HCT116 (cell line): ENCODE results near the gene DNAJC1. TPM values are rescaled to one million over a fixed set of nuclear protein-coding genes. Genes with fewer than 3 reads are reported as not detected.

ENCODE experiments used
- ATAC-seq: fragments of 200-7000 bp; cut with Tn5 transposase; 2 replicates; pipeline ENCODE4 v1.9.1; 2020; ENCODE audit warnings: mild to moderate bottlenecking, moderate library complexity
- BruUV-seq: library from RNA; stranded (reverse); fragments of 400-500 nt; replicated peaks from 2 replicates; lab custom pipeline; 2021; lab: Mats Ljungman, UMichigan
- CTCF ChIA-PET: fragments of 300-600 bp; sonication (Branson Sonifier 250); formaldehyde crosslinking; loops from one replicate; lab custom pipeline; 2021; ENCODE audit warnings: antibody characterized with exemption; lab: Charles Lee
- POLR2A ChIA-PET: fragments of 300-600, 350-600 bp; sonication (Branson Sonifier 250); formaldehyde crosslinking; loops from one replicate; lab custom pipeline; 2021; ENCODE audit warnings: antibody characterized with exemption; lab: Charles Lee
- RAD21 ChIA-PET, 2 experiments: fragments of 300-600 bp; sonication (Branson Sonifier 250); formaldehyde crosslinking; loops; one replicate each; lab custom pipeline; 2023; ENCODE audit warnings: low total read pairs in 2 of 2; ENCODE audit not compliant: uncharacterized antibody in 2 of 2, unreplicated experiment in 2 of 2, low non-redundant PET in 1 of 2; lab: Charles Lee
- DNase-seq: peaks from one replicate; pipeline ENCODE4 v3.0.0-alpha.2; 2010; ENCODE audit warnings: low read depth, low spot score
- H2AFZ ChIP-seq: fragments of 200-600 bp; shearing (Covaris generic), sonication (generic); 2 replicates; pipeline ENCODE4 v1.6.1; 2017; ENCODE audit warnings: low read depth, mixed run types, mixed read lengths, antibody characterized with exemption, low read length; ENCODE audit not compliant: poor library complexity, severe bottlenecking
- H3K27ac ChIP-seq: 2 replicates; pipeline ENCODE4 v1.5.1; 2012; ENCODE audit warnings: low read depth, low read length
- H3K27me3 ChIP-seq: fragments of 200-600 bp; sonication (generic); 2 replicates; pipeline ENCODE4 v1.6.1; 2016; ENCODE audit warnings: mixed run types, low read length, mixed read lengths; ENCODE audit not compliant: insufficient read depth
- H3K36me3 ChIP-seq, 2 experiments: fragments of 200-500 bp in 1 of 2; fragments of 200-600 bp in 1 of 2; sonication (Bioruptor generic) in 1 of 2; sonication (generic) in 1 of 2; 2 replicates each; pipeline versions ENCODE4 v1.5.1 to v1.6.1; 2014 to 2016; ENCODE audit warnings: low read length in 2 of 2, inconsistent platforms in 1 of 2, mixed read lengths in 1 of 2, mixed run types in 1 of 2; ENCODE audit not compliant: insufficient read depth in 2 of 2, control insufficient read depth in 1 of 2
- H3K4me1 ChIP-seq, 2 experiments: fragments of 200-600 bp in 1 of 2; sonication (generic) in 1 of 2; 2 replicates each; pipeline versions ENCODE4 v1.5.1 to v1.6.1; 2012 to 2017; ENCODE audit warnings: low read length in 2 of 2, inconsistent platforms in 1 of 2, mild to moderate bottlenecking in 1 of 2, mixed read lengths in 1 of 2, mixed run types in 1 of 2, moderate library complexity in 1 of 2; ENCODE audit not compliant: insufficient read depth in 2 of 2, control insufficient read depth in 1 of 2
- H3K4me2 ChIP-seq: fragments of 200-600 bp; sonication (generic); 2 replicates; pipeline ENCODE4 v1.6.1; 2017; ENCODE audit warnings: mixed run types, low read length, mixed read lengths
- H3K4me3 ChIP-seq, 2 experiments: fragments of 200-600 bp in 1 of 2; sonication (generic) in 1 of 2; replicated peaks in 1 of 2; 2 replicates each; pipeline ENCODE4 v1.5.1; 2011 to 2016; ENCODE audit warnings: low read length in 2 of 2, control low read depth in 1 of 2, low read depth in 1 of 2, mild to moderate bottlenecking in 1 of 2, mixed read lengths in 1 of 2, mixed run types in 1 of 2
- H3K79me2 ChIP-seq: fragments of 200-600 bp; sonication (generic); 2 replicates; pipeline ENCODE4 v1.6.1; 2017; ENCODE audit warnings: mild to moderate bottlenecking, mixed run types, low read length, moderate library complexity, mixed read lengths; ENCODE audit not compliant: insufficient read depth
- H3K9ac ChIP-seq: fragments of 200-600 bp; sonication (generic); 2 replicates; pipeline ENCODE4 v1.6.1; 2016; ENCODE audit warnings: low read length, mixed read lengths
- H3K9me2 ChIP-seq: fragments of 200-600 bp; sonication (generic), shearing (Covaris generic); 2 replicates; pipeline ENCODE4 v1.6.1; 2017; ENCODE audit warnings: mixed run types, mild to moderate bottlenecking, moderate library complexity; ENCODE audit not compliant: insufficient read depth
- H3K9me3 ChIP-seq, 2 experiments: fragments of 200-500 bp in 1 of 2; fragments of 200-600 bp in 1 of 2; sonication (Bioruptor generic) in 1 of 2; sonication (generic) in 1 of 2; 2 replicates each; pipeline ENCODE4 v1.6.1; 2014 to 2017; ENCODE audit warnings: low read length in 2 of 2, mixed read lengths in 2 of 2, inconsistent platforms in 1 of 2, low read depth in 1 of 2, mild to moderate bottlenecking in 1 of 2, mixed run types in 1 of 2, moderate library complexity in 1 of 2; ENCODE audit not compliant: control insufficient read depth in 1 of 2, insufficient read depth in 1 of 2
- H4K20me1 ChIP-seq: fragments of 200-600 bp; sonication (generic), shearing (Covaris generic); 2 replicates; pipeline ENCODE4 v1.6.1; 2017; ENCODE audit warnings: mixed run types, mild to moderate bottlenecking, moderate library complexity; ENCODE audit not compliant: insufficient read depth
- EGR1 ChIP-seq: IDR thresholded peaks from 2 replicates; pipeline ENCODE4 v1.6.1; 2012; ENCODE audit warnings: low read depth
- ELF1 ChIP-seq: IDR thresholded peaks from 2 replicates; pipeline ENCODE4 v1.6.1; 2012; ENCODE audit warnings: low read depth, borderline replicate concordance
- EZH2phosphoT487 ChIP-seq: fragments of 200-600 bp; IDR thresholded peaks from 2 replicates; pipeline ENCODE4 v1.6.1; 2018; ENCODE audit warnings: antibody characterized with exemption, borderline replicate concordance
- FOSL1 ChIP-seq: IDR thresholded peaks from 2 replicates; pipeline ENCODE4 v1.6.1; 2012; ENCODE audit warnings: low read depth
- JUND ChIP-seq: IDR thresholded peaks from 2 replicates; pipeline ENCODE4 v1.6.1; 2012
- RAD21 ChIP-seq: IDR thresholded peaks from 2 replicates; pipeline ENCODE4 v1.6.1; 2012; ENCODE audit warnings: low read depth, mild to moderate bottlenecking
- SRF ChIP-seq: IDR thresholded peaks from 2 replicates; pipeline ENCODE4 v1.6.1; 2012; ENCODE audit warnings: low read depth
- TCF7L2 ChIP-seq: IDR thresholded peaks from 2 replicates; pipeline ENCODE4 v1.7.0; 2011; ENCODE audit warnings: borderline replicate concordance, inconsistent platforms; ENCODE audit not compliant: insufficient read depth, insufficient read length; ENCODE audit errors: extremely low read depth
- ZFX ChIP-seq: fragments of 450-650 bp; IDR thresholded peaks from 2 replicates; pipeline ENCODE4 v1.6.1; 2017
- intact Hi-C: fragments of 100-400 bp; cut with micrococcal nuclease; formaldehyde crosslinking; loops from 2 replicates; pipeline ENCODE4 v1.10.0; 2022
- total RNA-seq: library from RNA; stranded (reverse); gene quantifications from one replicate; pipeline ENCODE4 v1.2.1, GENCODE V29; 2021; ENCODE audit not compliant: unreplicated experiment
- TF ChIP-seq, protein P1 (sequence below): IDR thresholded peaks from 2 replicates; pipeline ENCODE4 v1.6.1; 2012
- TF ChIP-seq, protein P2 (sequence below), 3 experiments: fragments of 200-600 bp in 1 of 3; sonication (generic) in 1 of 3; IDR thresholded peaks in 2 of 3; conservative IDR thresholded peaks in 1 of 3; 2 replicates each; pipeline ENCODE4 v1.5.1; 2012 to 2017; ENCODE audit warnings: low read depth in 2 of 3, low read length in 2 of 3, antibody characterized with exemption in 1 of 3, borderline replicate concordance in 1 of 3, control low read depth in 1 of 3, mild to moderate bottlenecking in 1 of 3, mixed read lengths in 1 of 3, mixed run types in 1 of 3, moderate library complexity in 1 of 3; ENCODE audit not compliant: insufficient read depth in 1 of 3

DNAJC1 gene
- total RNA-seq, 1 experiment from 2014 or later = 17.9 TPM

DNA sequence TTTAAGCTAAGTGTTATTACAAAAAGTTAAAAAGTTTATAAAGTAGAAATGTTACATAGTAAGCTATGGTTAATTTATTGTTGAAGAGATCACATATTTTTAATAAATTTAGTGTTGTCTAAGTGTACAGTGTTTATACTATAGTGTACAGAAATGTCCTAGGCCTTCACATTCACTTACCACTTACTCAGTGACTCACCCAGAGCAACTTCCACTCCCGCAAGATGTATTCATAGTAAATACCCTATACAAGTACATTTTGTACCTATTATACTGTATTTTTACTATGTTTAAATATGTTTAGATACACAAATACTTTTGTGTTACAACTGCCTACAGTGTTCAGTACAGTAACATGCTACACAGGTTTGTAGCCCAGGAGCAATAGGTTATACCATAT is 69.2 kb downstream of the DNAJC1 start:
- H3K9me2 ChIP-seq = no peaks in the 10 kb centered on the region
- POLR2A ChIA-PET = no interaction called here
- no peak overlapping the region for H3K4me2 ChIP-seq
- TF ChIP-seq RAD21 = no peak
- no peak for TF ChIP-seq JUND
- no peak for TF ChIP-seq EZH2phosphoT487
- TF ChIP-seq, protein P1, sequence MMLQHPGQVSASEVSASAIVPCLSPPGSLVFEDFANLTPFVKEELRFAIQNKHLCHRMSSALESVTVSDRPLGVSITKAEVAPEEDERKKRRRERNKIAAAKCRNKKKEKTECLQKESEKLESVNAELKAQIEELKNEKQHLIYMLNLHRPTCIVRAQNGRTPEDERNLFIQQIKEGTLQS = no peak
- TF ChIP-seq TCF7L2 = no peak
- TF ChIP-seq FOSL1 = no peak
- TF ChIP-seq, protein P2, sequence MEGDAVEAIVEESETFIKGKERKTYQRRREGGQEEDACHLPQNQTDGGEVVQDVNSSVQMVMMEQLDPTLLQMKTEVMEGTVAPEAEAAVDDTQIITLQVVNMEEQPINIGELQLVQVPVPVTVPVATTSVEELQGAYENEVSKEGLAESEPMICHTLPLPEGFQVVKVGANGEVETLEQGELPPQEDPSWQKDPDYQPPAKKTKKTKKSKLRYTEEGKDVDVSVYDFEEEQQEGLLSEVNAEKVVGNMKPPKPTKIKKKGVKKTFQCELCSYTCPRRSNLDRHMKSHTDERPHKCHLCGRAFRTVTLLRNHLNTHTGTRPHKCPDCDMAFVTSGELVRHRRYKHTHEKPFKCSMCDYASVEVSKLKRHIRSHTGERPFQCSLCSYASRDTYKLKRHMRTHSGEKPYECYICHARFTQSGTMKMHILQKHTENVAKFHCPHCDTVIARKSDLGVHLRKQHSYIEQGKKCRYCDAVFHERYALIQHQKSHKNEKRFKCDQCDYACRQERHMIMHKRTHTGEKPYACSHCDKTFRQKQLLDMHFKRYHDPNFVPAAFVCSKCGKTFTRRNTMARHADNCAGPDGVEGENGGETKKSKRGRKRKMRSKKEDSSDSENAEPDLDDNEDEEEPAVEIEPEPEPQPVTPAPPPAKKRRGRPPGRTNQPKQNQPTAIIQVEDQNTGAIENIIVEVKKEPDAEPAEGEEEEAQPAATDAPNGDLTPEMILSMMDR (IDR thresholded peaks at IDR 0.05 in 2 of 3, conservative IDR thresholded peaks at IDR 0.05 in 1 of 3; ENCODE audit: borderline replicate concordance in 1 of 3, insufficient read depth in 1 of 3, low read depth in 2 of 3, low read length in 2 of 3) = no peak
- TF ChIP-seq ZFX = no peak
- TF ChIP-seq SRF = no peak
- no peak for TF ChIP-seq ELF1
- no peak for TF ChIP-seq EGR1
- TF ChIP-seq, all 23 proteins: peak for 0
- Histone ChIP-seq H3K36me3 (no peaks in the 10 kb centered on the region), H3K4me1 (no peaks in the 10 kb centered on the region), H3K79me2 (peaks cover 19% of the 10 kb centered on the region), H2AFZ (no peak overlapping the region), H3K9ac (no peak overlapping the region), H3K9me3 (peaks cover 0 to 11% of the 10 kb centered on the region in 2 experiments; a peak in 2 of 4 replicates), H3K4me3 (no peak overlapping the region), H3K27ac (no peak overlapping the region), H4K20me1 (no peaks in the 10 kb centered on the region), H3K27me3 (no peaks in the 10 kb centered on the region)
- no TSS peak for BruUV-seq
- ATAC-seq = no peak
- ChIA-PET CTCF (no interaction called here), RAD21 (no interaction called here)
- DNase-seq = no peak
- intact Hi-C loops = no loop called here
